GM23248 (cell line): Measurements from ENCODE around the gene GABRR3.

Experiments
- EZH2 ChIP-seq: fragments of 200-600 bp; sonication (generic); IDR thresholded peaks from 2 replicates; pipeline ENCODE4 v1.6.1; 2018; ENCODE audit warnings: antibody characterized with exemption, mild to moderate bottlenecking; ENCODE audit not compliant: insufficient read depth, poor library complexity, severe bottlenecking
- EZH2phosphoT487 ChIP-seq: fragments of 200-600 bp; sonication (generic); IDR thresholded peaks from 2 replicates; pipeline ENCODE4 v1.6.1; 2018; ENCODE audit warnings: antibody characterized with exemption, moderate library complexity, mild to moderate bottlenecking, low read depth; ENCODE audit not compliant: insufficient read depth

DNA sequence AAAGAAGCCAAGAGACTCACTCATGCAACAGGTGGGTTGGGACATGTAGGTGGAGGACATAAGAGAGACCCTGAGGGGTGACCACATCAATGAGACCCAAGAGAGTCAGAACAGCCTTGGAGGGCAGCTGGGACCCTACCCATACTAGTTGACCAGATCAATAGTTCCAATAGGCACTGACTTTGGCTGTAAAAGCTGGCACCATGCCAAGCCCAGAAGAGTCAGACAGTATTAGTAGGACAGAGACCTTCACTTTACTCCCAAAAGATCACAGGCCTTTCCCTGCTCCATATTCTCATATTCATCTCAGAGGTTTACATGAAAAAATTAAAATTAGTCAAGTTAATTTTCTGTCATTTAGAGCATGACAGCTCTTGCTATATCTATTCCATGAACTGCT, 20.9 kb upstream of the GABRR3 start:
- TF ChIP-seq EZH2 (no peak), EZH2phosphoT487 (no peak)
